K562 (cell line): ENCODE data around the gene BZW2. TPM values are rescaled to one million over a fixed set of nuclear protein-coding genes. Genes with fewer than 3 reads are reported as not detected.

Experiments used
- DMBX1 ChIP-seq: fragments of 250-450 bp; sonication (Bioruptor Pico); IDR thresholded peaks from 2 replicates; pipeline ENCODE4 v1.8.0; 2022; ENCODE audit warnings: inconsistent platforms, mild to moderate bottlenecking, moderate library complexity, borderline replicate concordance
- FOS ChIP-seq: IDR thresholded peaks from 3 replicates; pipeline ENCODE4 v1.6.1; 2011; ENCODE audit not compliant: insufficient read length; ENCODE audit errors: extremely low read depth
- IRF1 ChIP-seq: sonication (generic); formaldehyde crosslinking; IDR thresholded peaks from 2 replicates; pipeline ENCODE4 v1.8.0; 2022; ENCODE audit warnings: missing genetic modification reagents, mild to moderate bottlenecking, borderline replicate concordance
- IRF9 ChIP-seq: fragments of 450-650 bp; IDR thresholded peaks from 2 replicates; pipeline ENCODE4 v1.6.1; 2016; ENCODE audit warnings: missing biosample characterization, missing genetic modification characterization
- MYBL2 ChIP-seq, 2 experiments: fragments of 450-650 bp in 1 of 2; sonication (generic) in 1 of 2; formaldehyde crosslinking in 1 of 2; IDR thresholded peaks; 2 replicates each; pipeline versions ENCODE4 v1.6.1 to v1.8.1; 2017 to 2022; ENCODE audit warnings: borderline replicate concordance in 1 of 2, inconsistent platforms in 1 of 2, low read depth in 1 of 2, mild to moderate bottlenecking in 1 of 2, missing genetic modification reagents in 1 of 2, moderate library complexity in 1 of 2
- NCOA6 ChIP-seq: fragments of 450-650 bp; IDR thresholded peaks from 2 replicates; pipeline ENCODE4 v1.6.1; 2017; ENCODE audit warnings: mild to moderate bottlenecking
- POLR2B ChIP-seq: fragments of 450-650 bp; IDR thresholded peaks from 2 replicates; pipeline ENCODE4 v1.6.1; 2018; ENCODE audit warnings: low read depth; ENCODE audit not compliant: partially characterized antibody
- SLC30A9 ChIP-seq: fragments of 250-450 bp; sonication (Bioruptor Pico); IDR thresholded peaks from 2 replicates; pipeline ENCODE4 v1.8.0; 2022; ENCODE audit warnings: mild to moderate bottlenecking, moderate library complexity
- SMARCA5 ChIP-seq: fragments of 450-650 bp; IDR thresholded peaks from 2 replicates; pipeline ENCODE4 v1.6.1; 2016
- TRIM24 ChIP-seq, 2 experiments: fragments of 450-650 bp; IDR thresholded peaks; 2 replicates each; pipeline ENCODE4 v1.6.1; 2016
- ZNF395 ChIP-seq: fragments of 200-800 bp; sonication (Bioruptor generic); IDR thresholded peaks from 2 replicates; pipeline ENCODE4 v1.6.1; 2017; ENCODE audit warnings: missing genetic modification characterization, missing compliant biosample characterization
- polyA plus RNA-seq, 8 experiments: library from polyadenylated mRNA; depleted of rRNA in 4 of 8; stranded (reverse) in 5 of 8; unstranded in 3 of 8; fragments of >200 nt; fragmentation: Nextera tagmentation in 2 of 8; fragmentation: Illumina TruSeq in 1 of 8; extraction: Ambion mirVana in 2 of 8; extraction: Trizol in 1 of 8; gene quantifications; 2 replicates each; pipeline versions ENCODE4 v1.2.1 to v1.2.3, GENCODE V29; 2011 to 2014; ENCODE audit warnings: inconsistent platforms in 1 of 8, missing spikeins in 1 of 8
- total RNA-seq, 7 experiments: library from RNA; depleted of rRNA in 6 of 7; stranded (reverse); fragments of >200 nt in 6 of 7; fragmentation: Illumina TruSeq in 2 of 7; extraction: Trizol in 2 of 7; gene quantifications; 2 replicates each; pipeline versions ENCODE4 v1.2.1 to v1.2.3, GENCODE V29; 2011 to 2021; ENCODE audit warnings: low replicate concordance in 1 of 7
- TF ChIP-seq, protein P1 (sequence below), 2 experiments: fragments of 200-800 bp in 1 of 2; sonication (Bioruptor generic) in 1 of 2; sonication (generic) in 1 of 2; formaldehyde crosslinking in 1 of 2; IDR thresholded peaks in 1 of 2; conservative IDR thresholded peaks in 1 of 2; 2 replicates each; pipeline versions ENCODE4 v1.5.0 to v1.6.1; 2016 to 2020; ENCODE audit warnings: missing compliant biosample characterization in 1 of 2, missing genetic modification characterization in 1 of 2, missing genetic modification reagents in 1 of 2

BZW2 gene
- total and polyA plus RNA-seq, 9 of the 15 experiments (the other 6 are each of a cell fraction or from before 2014, with no cell fraction given) = 140 to 316 (median 173) TPM

GRCh38 chr7:16660702-16661464 lies 14.9 kb downstream of the BZW2 start (continued):
- TF ChIP-seq IRF1 (CRISPR knock-in tag) (no peak), ZNF395 (CRISPR knock-in tag) (no peak; the same call in 1 of the 2 replicates), IRF9 (tag) (no peak), POLR2B (no peak), DMBX1 (CRISPR knock-in tag) (no peak), SLC30A9 (no peak), NCOA6 (no peak), SMARCA5 (no peak), FOS (peak; percentile 49), MYBL2 (IDR thresholded peaks at IDR 0.05; ENCODE audit: low read depth) (no peak), MYBL2 (CRISPR knock-in tag; IDR thresholded peaks at IDR 0.05; ENCODE audit: borderline replicate concordance) (no peak), TRIM24 (IDR thresholded peaks at IDR 0.05) (peak; percentile 28 to 43; a peak in 2 of 4 replicates)
- TF ChIP-seq, protein P1, sequence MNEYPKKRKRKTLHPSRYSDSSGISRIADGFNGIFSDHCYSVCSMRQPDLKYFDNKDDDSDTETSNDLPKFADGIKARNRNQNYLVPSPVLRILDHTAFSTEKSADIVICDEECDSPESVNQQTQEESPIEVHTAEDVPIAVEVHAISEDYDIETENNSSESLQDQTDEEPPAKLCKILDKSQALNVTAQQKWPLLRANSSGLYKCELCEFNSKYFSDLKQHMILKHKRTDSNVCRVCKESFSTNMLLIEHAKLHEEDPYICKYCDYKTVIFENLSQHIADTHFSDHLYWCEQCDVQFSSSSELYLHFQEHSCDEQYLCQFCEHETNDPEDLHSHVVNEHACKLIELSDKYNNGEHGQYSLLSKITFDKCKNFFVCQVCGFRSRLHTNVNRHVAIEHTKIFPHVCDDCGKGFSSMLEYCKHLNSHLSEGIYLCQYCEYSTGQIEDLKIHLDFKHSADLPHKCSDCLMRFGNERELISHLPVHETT (CRISPR knock-in tag; conservative IDR thresholded peaks at IDR 0.05 in 1 of 2, IDR thresholded peaks at IDR 0.05 in 1 of 2) = peak in 1 of 2 experiments; percentile 50; a peak in 1 of 4 replicates
